HCT116 (cell line): ENCODE results near the gene CYBA. TPM values are rescaled to one million over a fixed set of nuclear protein-coding genes. Genes with fewer than 3 reads are reported as not detected.

ENCODE experiments used
- ATAC-seq: fragments of 200-7000 bp; cut with Tn5 transposase; 2 replicates; pipeline ENCODE4 v1.9.1; 2020; ENCODE audit warnings: mild to moderate bottlenecking, moderate library complexity
- BruUV-seq: library from RNA; stranded (reverse); fragments of 400-500 nt; replicated peaks from 2 replicates; lab custom pipeline; 2021; lab: Mats Ljungman, UMichigan
- CTCF ChIA-PET: fragments of 300-600 bp; sonication (Branson Sonifier 250); formaldehyde crosslinking; loops from one replicate; lab custom pipeline; 2021; ENCODE audit warnings: antibody characterized with exemption; lab: Charles Lee
- POLR2A ChIA-PET: fragments of 300-600, 350-600 bp; sonication (Branson Sonifier 250); formaldehyde crosslinking; loops from one replicate; lab custom pipeline; 2021; ENCODE audit warnings: antibody characterized with exemption; lab: Charles Lee
- RAD21 ChIA-PET, 2 experiments: fragments of 300-600 bp; sonication (Branson Sonifier 250); formaldehyde crosslinking; loops; one replicate each; lab custom pipeline; 2023; ENCODE audit warnings: low total read pairs in 2 of 2; ENCODE audit not compliant: uncharacterized antibody in 2 of 2, unreplicated experiment in 2 of 2, low non-redundant PET in 1 of 2; lab: Charles Lee
- DNase-seq: peaks from one replicate; pipeline ENCODE4 v3.0.0-alpha.2; 2010; ENCODE audit warnings: low read depth, low spot score
- H2AFZ ChIP-seq: fragments of 200-600 bp; shearing (Covaris generic), sonication (generic); 2 replicates; pipeline ENCODE4 v1.6.1; 2017; ENCODE audit warnings: low read depth, mixed run types, mixed read lengths, antibody characterized with exemption, low read length; ENCODE audit not compliant: poor library complexity, severe bottlenecking
- H3K27ac ChIP-seq: 2 replicates; pipeline ENCODE4 v1.5.1; 2012; ENCODE audit warnings: low read depth, low read length
- H3K27me3 ChIP-seq: fragments of 200-600 bp; sonication (generic); 2 replicates; pipeline ENCODE4 v1.6.1; 2016; ENCODE audit warnings: mixed run types, low read length, mixed read lengths; ENCODE audit not compliant: insufficient read depth
- H3K36me3 ChIP-seq, 2 experiments: fragments of 200-500 bp in 1 of 2; fragments of 200-600 bp in 1 of 2; sonication (Bioruptor generic) in 1 of 2; sonication (generic) in 1 of 2; 2 replicates each; pipeline versions ENCODE4 v1.5.1 to v1.6.1; 2014 to 2016; ENCODE audit warnings: low read length in 2 of 2, inconsistent platforms in 1 of 2, mixed read lengths in 1 of 2, mixed run types in 1 of 2; ENCODE audit not compliant: insufficient read depth in 2 of 2, control insufficient read depth in 1 of 2
- H3K4me1 ChIP-seq, 2 experiments: fragments of 200-600 bp in 1 of 2; sonication (generic) in 1 of 2; 2 replicates each; pipeline versions ENCODE4 v1.5.1 to v1.6.1; 2012 to 2017; ENCODE audit warnings: low read length in 2 of 2, inconsistent platforms in 1 of 2, mild to moderate bottlenecking in 1 of 2, mixed read lengths in 1 of 2, mixed run types in 1 of 2, moderate library complexity in 1 of 2; ENCODE audit not compliant: insufficient read depth in 2 of 2, control insufficient read depth in 1 of 2
- H3K4me2 ChIP-seq: fragments of 200-600 bp; sonication (generic); 2 replicates; pipeline ENCODE4 v1.6.1; 2017; ENCODE audit warnings: mixed run types, low read length, mixed read lengths
- H3K4me3 ChIP-seq, 2 experiments: fragments of 200-600 bp in 1 of 2; sonication (generic) in 1 of 2; replicated peaks in 1 of 2; 2 replicates each; pipeline ENCODE4 v1.5.1; 2011 to 2016; ENCODE audit warnings: low read length in 2 of 2, control low read depth in 1 of 2, low read depth in 1 of 2, mild to moderate bottlenecking in 1 of 2, mixed read lengths in 1 of 2, mixed run types in 1 of 2
- H3K79me2 ChIP-seq: fragments of 200-600 bp; sonication (generic); 2 replicates; pipeline ENCODE4 v1.6.1; 2017; ENCODE audit warnings: mild to moderate bottlenecking, mixed run types, low read length, moderate library complexity, mixed read lengths; ENCODE audit not compliant: insufficient read depth
- H3K9ac ChIP-seq: fragments of 200-600 bp; sonication (generic); 2 replicates; pipeline ENCODE4 v1.6.1; 2016; ENCODE audit warnings: low read length, mixed read lengths
- H3K9me2 ChIP-seq: fragments of 200-600 bp; sonication (generic), shearing (Covaris generic); 2 replicates; pipeline ENCODE4 v1.6.1; 2017; ENCODE audit warnings: mixed run types, mild to moderate bottlenecking, moderate library complexity; ENCODE audit not compliant: insufficient read depth
- H3K9me3 ChIP-seq, 2 experiments: fragments of 200-500 bp in 1 of 2; fragments of 200-600 bp in 1 of 2; sonication (Bioruptor generic) in 1 of 2; sonication (generic) in 1 of 2; 2 replicates each; pipeline ENCODE4 v1.6.1; 2014 to 2017; ENCODE audit warnings: low read length in 2 of 2, mixed read lengths in 2 of 2, inconsistent platforms in 1 of 2, low read depth in 1 of 2, mild to moderate bottlenecking in 1 of 2, mixed run types in 1 of 2, moderate library complexity in 1 of 2; ENCODE audit not compliant: control insufficient read depth in 1 of 2, insufficient read depth in 1 of 2
- H4K20me1 ChIP-seq: fragments of 200-600 bp; sonication (generic), shearing (Covaris generic); 2 replicates; pipeline ENCODE4 v1.6.1; 2017; ENCODE audit warnings: mixed run types, mild to moderate bottlenecking, moderate library complexity; ENCODE audit not compliant: insufficient read depth
- MAX ChIP-seq: IDR thresholded peaks from 2 replicates; pipeline ENCODE4 v1.6.1; 2012
- intact Hi-C: fragments of 100-400 bp; cut with micrococcal nuclease; formaldehyde crosslinking; loops from 2 replicates; pipeline ENCODE4 v1.10.0; 2022
- total RNA-seq: library from RNA; stranded (reverse); gene quantifications from one replicate; pipeline ENCODE4 v1.2.1, GENCODE V29; 2021; ENCODE audit not compliant: unreplicated experiment
- TF ChIP-seq, protein P1 (sequence below): IDR thresholded peaks from 2 replicates; pipeline ENCODE4 v1.6.1; 2012; ENCODE audit warnings: low read depth

Gene CYBA
- total RNA-seq, 1 experiment from 2014 or later, result 321 TPM

- Histone ChIP-seq H3K27me3 (no peaks in the 10 kb centered on the region), H3K9ac (no peak overlapping the region), H4K20me1 (no peaks in the 10 kb centered on the region), H3K27ac (no peak overlapping the region), H3K4me3 (no peak overlapping the region), H3K9me3 (no peaks in the 10 kb centered on the region), H3K9me2 (no peaks in the 10 kb centered on the region), H3K4me2 (no peak overlapping the region), H3K79me2 (peaks cover 36% of the 10 kb centered on the region), H3K36me3 (peaks cover 6 to 10% of the 10 kb centered on the region in 2 experiments; a peak in 2 of 4 replicates), H3K4me1 (peaks cover 16 to 25% of the 10 kb centered on the region in 2 experiments), H2AFZ (no peak overlapping the region)
- ChIA-PET CTCF (no interaction called here), POLR2A (no interaction called here), RAD21 (no interaction called here)
- BruUV-seq, result no TSS peak
- ATAC-seq (no peak), DNase-seq (no peak)
- TF ChIP-seq, protein P1, sequence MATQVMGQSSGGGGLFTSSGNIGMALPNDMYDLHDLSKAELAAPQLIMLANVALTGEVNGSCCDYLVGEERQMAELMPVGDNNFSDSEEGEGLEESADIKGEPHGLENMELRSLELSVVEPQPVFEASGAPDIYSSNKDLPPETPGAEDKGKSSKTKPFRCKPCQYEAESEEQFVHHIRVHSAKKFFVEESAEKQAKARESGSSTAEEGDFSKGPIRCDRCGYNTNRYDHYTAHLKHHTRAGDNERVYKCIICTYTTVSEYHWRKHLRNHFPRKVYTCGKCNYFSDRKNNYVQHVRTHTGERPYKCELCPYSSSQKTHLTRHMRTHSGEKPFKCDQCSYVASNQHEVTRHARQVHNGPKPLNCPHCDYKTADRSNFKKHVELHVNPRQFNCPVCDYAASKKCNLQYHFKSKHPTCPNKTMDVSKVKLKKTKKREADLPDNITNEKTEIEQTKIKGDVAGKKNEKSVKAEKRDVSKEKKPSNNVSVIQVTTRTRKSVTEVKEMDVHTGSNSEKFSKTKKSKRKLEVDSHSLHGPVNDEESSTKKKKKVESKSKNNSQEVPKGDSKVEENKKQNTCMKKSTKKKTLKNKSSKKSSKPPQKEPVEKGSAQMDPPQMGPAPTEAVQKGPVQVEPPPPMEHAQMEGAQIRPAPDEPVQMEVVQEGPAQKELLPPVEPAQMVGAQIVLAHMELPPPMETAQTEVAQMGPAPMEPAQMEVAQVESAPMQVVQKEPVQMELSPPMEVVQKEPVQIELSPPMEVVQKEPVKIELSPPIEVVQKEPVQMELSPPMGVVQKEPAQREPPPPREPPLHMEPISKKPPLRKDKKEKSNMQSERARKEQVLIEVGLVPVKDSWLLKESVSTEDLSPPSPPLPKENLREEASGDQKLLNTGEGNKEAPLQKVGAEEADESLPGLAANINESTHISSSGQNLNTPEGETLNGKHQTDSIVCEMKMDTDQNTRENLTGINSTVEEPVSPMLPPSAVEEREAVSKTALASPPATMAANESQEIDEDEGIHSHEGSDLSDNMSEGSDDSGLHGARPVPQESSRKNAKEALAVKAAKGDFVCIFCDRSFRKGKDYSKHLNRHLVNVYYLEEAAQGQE, result no peak
- no peak for TF ChIP-seq MAX
- intact Hi-C loops, result no loop called here
These were observed 3.4 kb downstream of the CYBA start for GRCh38 chr16:88647178-88648070.
